PFSK-1 (cell line): ENCODE results near the gene SLC29A1.
A peak's percentile ranks its signal among the peaks of the same experiment; 100 is the strongest.

ENCODE experiments used
- FOXP2 ChIP-seq: optimal IDR thresholded peaks from 2 replicates; pipeline ENCODE3; 2011; ENCODE audit warnings: borderline replicate concordance, control low read depth, inconsistent platforms; ENCODE audit not compliant: insufficient read depth; ENCODE audit errors: extremely low read length, extremely low read depth
- POLR2AphosphoS5 ChIP-seq: IDR thresholded peaks from 2 replicates; pipeline ENCODE4 v1.6.1; 2012; ENCODE audit warnings: low read depth, mild to moderate bottlenecking, control low read depth, low read length, moderate library complexity
- REST ChIP-seq, 2 experiments: IDR thresholded peaks; 2 replicates each; pipeline versions ENCODE4 v1.6.1 to v1.8.0; 2011 to 2012; ENCODE audit warnings: low read depth in 2 of 2, low read length in 2 of 2, control low read depth in 1 of 2, inconsistent platforms in 1 of 2, mild to moderate bottlenecking in 1 of 2, moderate library complexity in 1 of 2; ENCODE audit not compliant: insufficient read depth in 1 of 2
- SIN3A ChIP-seq: IDR thresholded peaks from 2 replicates; pipeline ENCODE4 v1.6.1; 2012; ENCODE audit warnings: mild to moderate bottlenecking, low read length, moderate library complexity, borderline replicate concordance; ENCODE audit not compliant: insufficient read depth
- TAF1 ChIP-seq: IDR thresholded peaks from 2 replicates; pipeline ENCODE4 v1.6.1; 2012; ENCODE audit warnings: low read length, control low read depth, borderline replicate concordance; ENCODE audit not compliant: insufficient read depth

The SLC29A1 gene

GRCh38 chr6:44249082-44249748, 25.8 kb downstream of the SLC29A1 start:
- TF ChIP-seq POLR2AphosphoS5: no peak
- TF ChIP-seq REST (IDR thresholded peaks at IDR 0.05; ENCODE audit: insufficient read depth in 1 of 2, low read depth in 2 of 2, low read length in 2 of 2): no peak
- no peak for TF ChIP-seq SIN3A
- TF ChIP-seq TAF1: no peak
- no peak for TF ChIP-seq FOXP2

- TF ChIP-seq TAF1 (no peak), REST (IDR thresholded peaks at IDR 0.05; ENCODE audit: insufficient read depth in 1 of 2, low read depth in 2 of 2, low read length in 2 of 2) (no peak), POLR2AphosphoS5 (peak; percentile 18)
These were observed 26.8 kb downstream of the SLC29A1 start for GRCh38 chr6:44250067-44250717.

GRCh38 chr6:44250718-44251123, 27.3 kb downstream of the SLC29A1 start:
- TF ChIP-seq SIN3A: no peak
- peak; percentile 17 for TF ChIP-seq POLR2AphosphoS5

- TF ChIP-seq FOXP2 (no peak), TAF1 (no peak), POLR2AphosphoS5 (peak; percentile 60)
These were observed 28.5 kb downstream of the SLC29A1 start for GRCh38 chr6:44251576-44252524.

GRCh38 chr6:44253307-44254101, 30.1 kb downstream of the SLC29A1 start:
- TF ChIP-seq SIN3A: no peak
- TF ChIP-seq REST (IDR thresholded peaks at IDR 0.05; ENCODE audit: insufficient read depth in 1 of 2, low read depth in 2 of 2, low read length in 2 of 2): no peak
- TF ChIP-seq POLR2AphosphoS5: no peak; the same call in 1 of the 2 replicates
- TF ChIP-seq TAF1: no peak
- no peak for TF ChIP-seq FOXP2
